GM21390 (cell line): ENCODE measurements around the gene IER5L.
"Not testable (repeated sequence)": the region's sequence is repeated elsewhere in the genome, so short reads cannot be mapped to it uniquely, and the experiment has no call there.

Source experiments
- ATAC-seq: cut with Tn5 transposase; IDR thresholded peaks from one replicate; pipeline ENCODE4 v1.9.1; 2021; ENCODE audit not compliant: unreplicated experiment

IER5L gene

DNA sequence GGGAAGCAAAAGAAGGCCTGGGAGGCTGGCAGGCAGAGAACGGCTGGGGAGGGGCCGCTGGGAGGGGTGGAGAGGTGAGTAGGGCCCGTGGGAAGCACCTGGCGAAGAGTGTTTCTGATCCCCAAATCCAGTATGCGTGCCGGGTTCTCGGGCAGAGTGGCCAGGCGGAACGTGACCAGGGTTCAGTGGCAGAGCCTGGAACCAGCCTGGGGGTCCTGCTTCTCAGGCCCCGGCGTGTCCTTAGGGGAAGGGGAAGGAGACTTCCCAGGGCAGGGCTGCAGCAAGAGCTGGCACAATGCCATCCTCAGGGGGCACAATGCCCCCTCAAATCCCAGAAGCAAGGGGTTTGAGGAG lies 25.5 kb upstream of the IER5L start:
- no peak for ATAC-seq

DNA sequence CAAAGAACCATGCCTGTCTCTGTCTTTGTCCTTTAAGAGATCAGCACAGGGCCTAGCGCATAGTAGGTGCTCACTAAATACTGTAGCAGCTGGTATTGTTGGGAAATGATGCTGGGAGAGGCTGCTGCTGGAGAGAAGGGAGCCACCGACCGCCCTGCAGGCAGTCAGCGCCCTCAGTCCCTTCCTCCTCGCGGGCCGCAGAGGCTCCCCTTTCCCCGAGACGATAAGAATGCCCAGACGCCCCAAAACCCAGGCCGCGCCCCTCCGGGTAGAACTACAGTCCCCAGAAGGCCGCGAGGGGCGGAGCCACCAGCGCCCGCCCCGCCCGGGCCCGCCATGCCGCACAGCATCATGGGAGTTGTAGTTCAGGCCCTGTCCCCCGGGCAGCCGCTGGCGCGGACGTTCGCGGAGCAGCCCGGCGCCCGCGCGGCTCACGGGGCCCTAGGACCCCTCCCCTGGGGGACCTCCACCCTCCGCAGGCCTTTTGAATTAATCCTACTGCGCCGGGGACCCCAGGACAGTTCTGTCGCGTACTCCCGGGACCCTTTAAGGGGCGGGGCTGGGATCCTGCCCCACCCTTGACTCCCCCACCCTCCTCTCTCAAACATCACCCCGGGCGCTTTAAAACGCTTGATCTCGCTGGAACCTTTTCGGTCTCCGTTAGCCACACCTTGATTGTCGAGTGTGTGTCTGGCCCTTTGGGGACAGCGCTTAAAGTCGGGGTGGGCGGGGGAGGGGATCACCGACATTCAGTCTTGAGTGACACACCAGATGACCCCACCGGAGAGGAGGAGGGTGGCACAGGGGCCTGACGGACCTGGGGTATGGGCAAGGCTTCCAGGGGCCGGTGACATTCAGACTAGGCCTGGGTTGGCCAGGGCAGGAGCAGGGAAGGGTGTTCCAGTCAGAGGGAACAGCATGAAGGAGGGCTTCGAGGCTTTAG lies 24.8 kb upstream of the IER5L start:
- ATAC-seq, result peak; percentile 78

DNA sequence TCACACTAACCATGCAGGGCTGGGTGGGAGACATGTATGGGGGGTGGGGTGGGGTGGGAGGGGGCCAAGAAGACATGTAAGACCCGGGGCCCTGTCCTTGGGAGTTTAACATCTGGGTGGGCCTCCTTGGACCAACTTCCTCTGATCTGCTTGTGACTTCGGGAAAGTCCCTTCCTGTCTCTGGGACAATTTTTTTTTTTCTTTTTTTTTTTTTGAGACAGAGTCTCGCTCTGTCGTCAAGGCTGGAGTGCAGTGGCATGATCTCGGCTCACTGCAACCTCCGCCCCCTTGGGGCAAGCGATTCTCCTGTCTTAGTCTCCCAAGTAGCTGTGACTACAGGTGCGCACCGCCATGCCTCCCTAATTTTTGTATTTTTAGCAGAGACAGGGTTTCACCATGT lies 23.8 kb upstream of the IER5L start:
- ATAC-seq, result no peak

GRCh38 chr9:129201289-129201688 lies 23.2 kb upstream of the IER5L start:
- no peak for ATAC-seq

DNA sequence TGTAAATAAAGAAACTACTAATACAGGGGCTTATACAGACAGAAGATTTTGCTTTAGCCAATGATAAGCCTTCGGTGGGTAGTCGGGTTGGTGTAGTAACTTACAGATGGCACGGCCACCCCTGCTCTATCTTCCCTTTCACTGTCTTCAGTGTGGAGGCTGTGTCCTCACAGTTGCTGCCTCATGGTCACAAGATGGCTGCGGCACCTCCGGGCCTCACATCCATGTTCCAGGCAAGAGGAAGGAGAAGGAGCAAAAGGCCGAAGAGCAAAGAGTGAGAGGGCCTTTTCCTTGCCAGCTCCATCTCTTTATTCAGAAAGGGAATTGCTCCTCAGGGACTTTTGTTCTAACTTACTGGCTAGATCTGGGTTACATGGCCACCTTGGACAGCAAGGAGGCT lies 22.2 kb upstream of the IER5L start:
- ATAC-seq, result no peak

GRCh38 chr9:129199044-129199435 lies 21.0 kb upstream of the IER5L start:
- ATAC-seq, result no peak

GRCh38 chr9:129198319-129199043 lies 20.4 kb upstream of the IER5L start:
- no peak for ATAC-seq

- no peak for ATAC-seq
Measured at GRCh38 chr9:129197978-129198318, 19.9 kb upstream of the IER5L start.

DNA sequence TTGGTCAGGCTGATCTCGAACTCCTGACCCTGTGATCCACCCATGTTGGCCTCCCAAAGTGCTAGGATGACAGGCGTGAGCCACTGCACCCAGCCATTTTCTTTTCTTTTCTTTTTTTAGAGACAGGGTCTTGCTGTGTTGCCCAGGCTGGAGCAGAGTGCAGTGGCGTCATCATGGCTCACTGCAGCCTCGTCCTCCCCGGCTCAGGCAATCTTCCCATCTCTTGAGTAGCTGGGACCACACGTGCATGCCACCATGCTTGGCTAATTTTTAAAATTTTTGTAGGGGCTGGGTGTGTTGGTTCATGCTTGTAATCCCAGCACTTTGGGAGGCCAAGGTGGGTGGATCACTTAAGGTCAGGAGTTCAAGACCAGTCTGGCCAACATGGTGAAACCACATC lies 19.0 kb upstream of the IER5L start:
- not testable (repeated sequence) for ATAC-seq

DNA sequence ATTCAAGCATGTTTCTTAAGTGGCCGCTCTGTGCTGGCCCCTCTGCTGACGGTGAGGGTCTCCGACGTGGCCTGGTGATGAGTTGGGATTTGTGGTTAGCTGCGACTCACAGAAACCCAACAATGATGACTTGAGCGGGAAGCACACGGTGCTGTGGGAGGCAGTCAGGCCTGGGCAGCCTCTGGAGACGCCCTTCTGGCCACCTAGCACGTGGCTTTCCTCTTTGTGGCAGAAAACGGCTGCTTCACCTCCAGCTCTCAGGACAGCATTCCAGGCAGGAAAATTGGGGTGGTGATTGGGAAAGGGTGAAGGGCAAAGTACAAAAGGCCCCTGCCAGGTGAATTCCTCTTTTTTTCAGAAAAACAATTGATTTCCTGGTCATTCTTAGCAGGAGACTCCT lies 17.5 kb upstream of the IER5L start:
- no peak for ATAC-seq

DNA sequence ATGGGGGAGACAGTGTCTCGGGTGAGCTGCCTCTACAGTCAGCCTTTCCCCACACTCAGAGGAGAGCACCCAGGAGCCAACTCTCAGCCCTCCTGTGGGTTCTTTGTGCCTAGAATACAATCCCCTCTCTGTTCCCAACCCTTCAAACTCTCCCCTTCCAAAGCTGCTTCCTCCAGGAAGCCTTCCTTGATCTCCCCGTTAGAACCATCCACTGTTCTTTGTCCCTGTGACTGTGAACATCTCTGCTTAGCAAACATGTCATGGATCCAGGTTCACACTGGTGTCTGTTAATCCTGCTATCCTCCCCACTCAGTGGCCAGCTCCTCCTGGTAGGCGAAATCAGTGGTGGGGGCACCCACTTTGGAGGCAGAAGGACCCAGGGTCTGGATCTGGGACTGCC lies 16.2 kb upstream of the IER5L start:
- ATAC-seq, result no peak

DNA sequence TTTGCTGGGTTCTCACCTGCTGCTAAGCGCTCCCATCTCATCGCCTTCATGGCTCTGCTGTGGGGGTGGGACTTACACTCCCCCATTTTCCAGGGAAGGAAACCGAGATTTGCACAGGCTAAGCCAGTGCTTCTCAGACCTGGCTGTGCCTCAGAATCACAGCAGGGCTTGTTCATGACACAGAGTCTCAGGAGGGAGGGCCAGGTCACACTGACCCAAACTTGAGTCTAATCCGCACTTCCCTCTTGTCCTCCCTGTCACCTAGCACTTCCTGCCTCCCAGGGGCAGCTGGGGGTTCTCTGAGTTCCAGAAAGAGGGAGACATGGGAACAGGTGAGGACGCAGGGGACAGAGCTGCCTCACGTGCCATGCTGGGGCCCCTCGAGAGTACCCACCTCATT lies 15.6 kb upstream of the IER5L start:
- no peak for ATAC-seq

DNA sequence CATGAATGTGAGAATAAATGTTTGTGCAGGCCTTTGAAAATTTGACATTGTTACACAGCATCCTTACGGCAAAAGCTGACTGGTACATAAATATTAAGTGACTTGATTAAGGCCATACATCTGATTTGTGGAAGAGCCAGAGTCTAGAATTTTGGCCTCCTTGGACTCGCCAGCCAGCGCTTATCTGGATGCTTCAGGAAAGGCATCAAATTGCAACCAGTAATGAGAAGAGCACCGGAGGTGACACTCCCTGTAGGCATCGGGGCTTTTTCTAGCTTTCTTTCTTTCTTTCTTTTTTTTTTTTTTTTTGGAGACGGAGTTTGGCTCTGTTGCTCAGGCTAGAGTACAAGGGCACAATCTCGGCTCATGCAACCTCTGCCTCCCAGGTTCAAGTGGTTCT lies 13.2 kb upstream of the IER5L start:
- no peak for ATAC-seq

DNA sequence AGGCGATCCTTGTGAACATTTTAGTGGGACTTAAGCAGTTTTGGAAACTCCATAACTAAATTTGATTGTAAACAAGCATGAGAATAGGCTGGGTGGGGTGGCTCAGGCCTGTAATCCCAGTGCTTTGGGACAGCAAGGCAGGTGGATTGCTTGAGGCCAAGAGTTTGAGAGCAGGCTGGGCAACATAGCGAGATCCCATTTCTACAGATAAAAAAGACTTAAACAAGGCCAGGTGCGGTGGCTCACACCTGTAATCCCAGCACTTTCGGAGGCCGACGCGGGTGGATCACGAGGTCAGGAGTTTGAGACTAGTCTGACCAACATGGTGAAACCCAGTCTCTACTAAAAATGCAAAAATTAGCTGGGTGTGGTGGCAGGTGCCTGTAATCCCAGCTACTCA lies 11.9 kb upstream of the IER5L start:
- not testable (repeated sequence) for ATAC-seq

GRCh38 chr9:129187042-129187441 lies 9.0 kb upstream of the IER5L start:
- ATAC-seq, result no peak

DNA sequence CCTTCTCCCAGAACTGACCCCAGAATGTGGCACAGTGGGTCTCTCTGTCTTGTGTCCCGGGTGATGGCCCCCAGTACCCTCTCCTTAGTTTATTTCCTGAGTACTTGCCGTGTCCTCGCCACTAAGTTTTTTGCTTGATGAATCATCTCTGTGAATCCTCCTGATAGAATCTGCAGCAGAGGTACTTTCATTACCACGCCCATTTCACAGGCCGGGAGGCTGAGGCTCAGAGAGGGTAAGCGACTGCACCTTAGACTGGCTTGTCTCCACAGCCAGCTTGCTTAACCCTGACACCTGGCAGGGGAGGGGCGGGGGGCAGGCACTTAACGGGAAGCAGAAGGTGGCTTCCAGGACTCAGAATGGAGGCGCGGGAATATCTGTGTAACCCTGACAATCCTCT lies 7.9 kb upstream of the IER5L start:
- ATAC-seq, result no peak

DNA sequence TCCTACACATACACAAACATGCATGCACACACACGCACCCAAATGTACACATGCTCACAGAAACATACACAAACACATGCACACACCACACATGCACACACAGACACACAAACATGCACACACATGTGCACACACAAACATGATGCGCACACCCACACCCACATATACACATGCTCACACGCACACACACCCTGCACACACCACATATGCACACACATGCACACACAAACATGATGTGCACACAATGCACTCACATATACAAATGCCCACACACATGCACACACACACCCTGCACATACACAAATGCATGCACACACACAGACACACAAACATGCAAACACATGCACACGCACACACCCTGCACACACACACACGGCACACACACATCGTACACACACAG lies 7.3 kb upstream of the IER5L start:
- no peak for ATAC-seq

- ATAC-seq, result no peak
Measured at GRCh38 chr9:129184596-129185122, 6.6 kb upstream of the IER5L start.

DNA sequence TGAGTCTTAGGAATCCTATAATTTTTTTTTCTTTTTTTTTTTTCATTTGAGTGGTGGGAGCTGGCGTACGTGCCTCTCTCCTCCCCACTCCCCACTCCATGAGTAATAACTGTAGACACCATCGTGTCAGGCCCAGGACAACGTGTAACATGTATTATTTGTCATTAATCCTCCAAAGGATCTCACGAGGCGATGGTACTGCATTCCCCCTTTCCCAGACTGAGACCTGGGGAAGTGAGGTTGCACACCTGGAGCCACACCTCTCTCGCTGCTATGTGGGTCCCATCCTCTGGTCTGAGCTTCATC lies 6.1 kb upstream of the IER5L start:
- ATAC-seq, result no peak

GRCh38 chr9:129183495-129184218 lies 5.6 kb upstream of the IER5L start:
- ATAC-seq, result no peak

- ATAC-seq, result no peak
Measured at GRCh38 chr9:129182625-129183494, 4.8 kb upstream of the IER5L start.
